IPS DF 4.7 (cell line): Measurements from ENCODE around the gene IL17C.
"Not testable (repeated sequence)": the region's sequence is repeated elsewhere in the genome, so short reads cannot be mapped to it uniquely, and the experiment has no call there.

Experiments used
- DNase-seq: peaks from one replicate; pipeline ENCODE4 v3.0.0-alpha.2; 2013; ENCODE audit warnings: low spot score; ENCODE audit errors: extremely low read depth

The IL17C gene

GRCh38 chr16:88609426-88609825 lies 28.9 kb upstream of the IL17C start:
- not testable (repeated sequence) for DNase-seq

- no peak for DNase-seq
Observed at GRCh38 chr16:88610080-88610479, 28.3 kb upstream of the IL17C start.

DNA sequence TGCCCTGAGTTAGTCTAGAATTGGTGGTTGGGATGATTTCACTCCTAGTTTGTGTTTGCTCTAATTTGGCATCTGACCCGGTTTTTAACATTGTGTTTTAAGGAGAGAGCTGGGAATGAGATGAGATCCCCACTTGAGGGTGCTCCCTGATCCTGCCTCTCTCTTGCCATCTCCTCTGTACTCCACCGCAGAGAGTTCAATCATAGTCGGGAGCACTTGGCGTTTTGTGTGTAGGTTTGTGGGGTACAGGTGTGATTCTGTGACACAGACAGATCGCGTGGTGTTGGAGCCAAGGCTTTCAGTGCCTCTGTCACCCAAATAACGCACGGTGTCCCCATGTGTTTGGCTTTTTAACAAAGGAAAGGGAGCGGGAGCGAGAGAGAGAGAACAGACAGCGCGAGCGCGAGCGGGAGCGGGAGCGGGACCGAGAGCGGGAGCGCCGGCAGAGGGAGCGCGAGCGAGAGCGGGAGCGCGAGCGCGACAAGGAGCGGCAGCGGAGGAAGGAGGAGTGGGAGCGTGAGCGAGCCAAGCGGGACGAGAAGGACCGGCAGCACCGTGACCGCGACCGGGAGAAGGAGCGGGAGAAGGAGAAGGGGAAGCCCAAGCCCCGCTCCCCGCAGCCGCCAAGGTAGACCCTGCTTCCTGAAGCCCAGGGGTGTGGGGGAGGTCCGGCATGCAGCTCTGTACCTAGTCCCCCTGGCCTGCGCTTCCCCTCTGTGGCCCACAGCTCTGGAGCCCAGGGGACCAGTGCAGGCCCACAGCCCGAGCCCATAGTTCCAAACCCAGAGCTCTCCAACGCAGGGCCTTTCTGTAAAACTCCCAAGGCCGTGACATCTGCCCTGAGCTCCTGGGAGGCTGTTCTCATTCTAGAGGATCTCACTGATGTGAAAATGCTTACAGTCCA lies 27.2 kb upstream of the IL17C start:
- no peak for DNase-seq

DNA sequence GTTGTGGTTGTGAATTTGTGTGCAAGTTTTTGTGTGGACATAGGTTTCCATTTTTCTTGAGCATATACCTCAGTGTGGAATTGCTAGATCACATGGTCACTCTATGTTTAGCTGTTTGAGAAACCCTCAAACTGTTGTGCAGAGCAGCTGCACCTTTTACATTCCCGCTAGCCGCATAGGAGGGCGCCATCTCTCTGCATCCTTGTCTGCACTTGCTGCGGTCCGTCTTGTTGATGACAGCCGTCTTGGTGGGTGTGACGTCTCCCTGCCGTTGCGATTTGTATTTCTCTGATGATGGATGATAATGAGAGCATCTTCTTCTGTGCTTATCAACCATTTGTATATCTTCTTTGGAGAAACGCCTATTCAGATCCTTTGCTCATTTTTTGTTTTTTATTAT lies 25.1 kb upstream of the IL17C start:
- DNase-seq, result no peak

DNA sequence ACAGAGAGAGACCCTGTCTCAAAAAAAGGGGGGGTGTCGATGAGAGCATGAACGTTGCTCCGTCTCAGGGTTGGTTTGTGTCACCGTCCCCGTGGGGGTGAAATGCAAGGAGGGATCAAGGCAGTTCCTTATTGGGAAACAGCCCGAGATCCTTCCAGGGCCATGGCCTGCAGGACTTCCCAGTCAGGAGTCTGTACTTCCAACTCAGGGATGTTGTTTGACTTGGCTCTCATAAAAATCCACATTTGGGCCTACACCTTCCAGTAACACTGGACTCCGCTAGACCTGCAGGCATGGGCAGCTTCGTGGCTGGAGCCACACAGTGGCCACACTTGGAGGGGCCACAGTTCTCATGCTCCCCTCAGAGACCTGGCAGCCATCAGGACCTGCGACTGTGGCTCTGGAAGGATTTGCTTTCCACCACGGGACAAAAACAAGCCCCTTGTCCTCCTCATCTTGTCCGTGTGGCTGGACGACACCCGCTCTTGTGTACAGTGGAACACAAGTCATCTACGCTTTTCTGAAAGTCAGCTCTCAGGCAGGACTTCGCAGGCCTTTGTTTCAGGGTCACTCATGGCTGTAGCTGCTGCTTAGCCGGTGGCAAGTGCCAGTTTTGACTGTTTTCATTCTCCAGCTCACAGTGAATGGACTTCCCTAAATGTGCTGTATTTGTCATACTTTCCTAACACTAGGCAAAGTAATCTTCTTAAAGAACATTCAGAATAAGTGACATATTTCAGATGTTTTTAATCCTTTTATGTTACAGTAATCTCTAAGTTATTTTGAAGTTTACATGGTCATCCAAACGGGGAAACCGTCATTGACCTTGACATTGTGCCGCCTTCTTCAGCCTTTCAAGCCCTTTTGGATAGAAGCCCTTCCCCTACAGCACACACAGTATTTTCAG lies 24.2 kb upstream of the IL17C start:
- no peak for DNase-seq

DNA sequence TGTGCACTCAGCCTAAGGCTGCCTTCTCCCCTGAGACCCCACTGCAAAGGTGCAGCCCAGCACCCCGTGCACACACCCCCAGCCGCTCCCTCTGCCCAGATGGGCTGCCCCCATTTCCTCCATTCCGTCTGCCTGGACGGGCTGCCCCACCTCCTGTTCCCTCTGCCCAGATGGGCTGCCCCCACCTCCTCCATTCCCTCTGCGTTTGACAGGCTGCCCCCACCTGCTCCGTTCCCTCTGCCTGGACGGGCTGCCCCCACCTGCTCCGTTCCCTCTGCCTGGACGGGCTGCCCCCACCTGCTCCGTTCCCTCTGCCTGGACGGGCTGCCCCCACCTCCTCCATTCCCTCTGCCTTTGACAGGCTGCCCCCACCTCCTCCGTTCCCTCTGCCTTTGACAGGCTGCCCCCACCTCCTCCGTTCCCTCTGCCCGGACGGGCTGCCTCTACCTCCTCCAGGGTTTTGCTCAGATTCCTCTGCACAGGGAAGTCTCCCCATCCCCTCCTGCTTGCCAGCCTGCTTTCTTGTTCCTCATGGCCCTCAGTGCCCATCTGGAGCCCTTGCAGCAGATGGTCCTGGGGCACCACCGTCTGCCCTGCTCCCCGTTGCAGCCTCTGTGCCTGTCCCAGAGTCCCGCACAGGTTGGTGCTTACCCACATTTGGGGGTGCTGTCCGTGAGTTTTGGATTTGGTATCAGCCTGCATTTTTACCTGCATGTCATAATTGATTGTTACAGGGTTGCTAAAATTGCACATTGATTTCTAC lies 23.4 kb upstream of the IL17C start:
- no peak for DNase-seq

GRCh38 chr16:88616320-88616719 lies 22.1 kb upstream of the IL17C start:
- no peak for DNase-seq

GRCh38 chr16:88616736-88617135 lies 21.6 kb upstream of the IL17C start:
- DNase-seq, result no peak

DNA sequence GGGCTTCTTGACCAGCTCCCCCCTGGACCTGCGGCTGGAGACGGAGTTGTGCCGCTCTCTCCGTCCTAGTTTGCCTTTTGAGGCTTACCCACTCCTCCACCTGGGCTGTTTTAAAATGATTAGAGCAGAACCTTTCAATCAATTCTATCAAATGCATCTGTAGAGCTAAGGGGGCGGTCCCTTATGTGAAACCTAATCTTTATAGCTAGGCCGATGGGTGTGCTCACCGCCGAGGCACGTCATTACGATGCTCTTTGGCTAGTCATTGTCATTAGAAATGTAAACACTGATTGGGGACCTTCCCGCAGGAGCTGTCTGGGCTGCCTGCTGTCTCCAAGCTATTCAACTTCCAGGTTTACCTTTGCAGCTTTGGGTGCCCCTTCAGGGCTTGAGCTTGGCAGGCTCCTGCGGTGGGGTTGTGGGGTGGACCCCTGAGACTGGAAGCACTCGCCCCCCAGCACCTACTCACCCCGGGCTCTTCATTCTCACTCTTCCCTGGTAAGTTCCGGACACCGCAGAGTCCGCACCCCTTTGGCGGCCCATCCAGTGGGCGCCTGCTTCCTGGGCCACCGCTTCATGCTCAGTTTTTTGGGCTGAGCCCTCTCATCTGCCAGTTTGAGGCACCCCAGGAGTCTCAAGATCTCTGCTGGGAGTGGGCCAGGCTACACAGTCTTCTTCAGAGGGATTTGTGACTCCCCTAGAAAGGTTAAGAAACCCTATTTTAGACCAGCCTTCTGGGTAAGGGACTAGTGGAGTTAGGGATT lies 20.9 kb upstream of the IL17C start:
- no peak for DNase-seq

DNA sequence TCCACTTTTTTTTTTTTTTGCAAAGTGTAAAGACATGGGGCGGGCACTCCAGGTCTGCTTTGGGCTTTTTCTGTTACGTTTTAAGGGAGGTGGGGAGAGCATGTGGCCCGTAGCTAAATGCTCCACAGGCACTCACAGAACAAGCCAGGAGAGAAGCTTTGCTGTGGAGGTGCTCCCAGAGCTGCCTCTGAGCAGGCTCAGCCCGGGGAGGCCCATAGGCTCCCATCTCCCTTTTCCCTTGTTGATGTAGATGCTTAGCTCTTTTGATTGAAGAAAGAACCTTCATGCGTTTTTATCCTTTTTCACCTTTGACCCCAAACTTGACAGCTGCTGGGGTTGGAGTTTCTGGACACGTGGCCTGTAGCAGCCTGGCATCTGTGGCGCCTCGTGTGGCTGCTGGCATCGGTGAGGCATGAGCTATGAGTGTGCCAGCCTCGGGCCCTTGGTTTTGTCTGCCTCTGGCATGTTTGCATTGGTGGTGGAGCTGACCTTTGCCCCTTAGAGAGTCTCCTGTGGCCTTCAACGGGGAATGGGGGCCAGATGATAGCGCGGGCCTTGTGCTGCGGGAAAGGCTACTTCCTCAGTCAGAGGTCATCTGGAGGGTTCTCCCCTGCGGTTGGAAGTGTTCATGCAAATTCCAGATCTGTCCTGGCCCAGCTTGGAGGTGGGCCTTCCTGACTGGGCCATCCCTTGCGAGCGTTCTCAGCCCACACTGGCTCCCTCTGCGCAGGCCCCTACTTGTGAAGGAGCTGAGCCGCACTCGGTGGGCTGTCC lies 20.0 kb upstream of the IL17C start:
- DNase-seq, result no peak

DNA sequence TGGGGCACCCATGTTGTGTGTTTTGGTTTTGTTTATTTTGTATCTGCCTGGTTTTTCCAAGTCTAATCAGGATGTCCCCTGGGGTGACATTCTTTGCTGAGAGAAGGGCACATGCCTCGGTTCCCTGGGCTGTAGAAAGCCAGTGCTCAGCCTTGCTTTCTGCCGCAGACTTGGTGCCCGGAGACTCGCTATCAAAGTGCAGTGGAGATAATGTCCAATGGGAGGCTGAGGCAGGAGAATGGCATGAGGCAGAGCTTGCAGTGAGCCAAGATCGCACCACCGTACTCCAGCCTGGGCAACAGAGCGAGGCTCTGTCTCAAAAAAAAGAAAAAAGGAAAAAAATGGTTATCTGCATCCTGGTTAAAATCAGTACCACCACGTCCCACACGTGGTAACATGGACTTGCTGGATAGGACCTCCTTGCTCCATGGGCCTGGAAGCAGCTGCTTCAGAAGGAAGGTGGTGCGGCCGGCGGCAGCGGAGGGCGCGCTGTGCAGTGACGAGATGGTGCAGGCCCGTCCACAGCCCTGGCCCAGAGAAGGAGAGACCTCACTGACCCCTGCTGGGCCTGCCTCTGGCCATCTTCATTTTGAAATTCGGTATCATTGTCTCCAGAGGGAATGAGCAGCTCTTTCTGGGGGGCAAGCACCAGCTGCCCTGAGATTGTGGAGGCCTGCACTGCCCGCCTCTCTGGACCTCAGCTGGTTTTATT lies 19.3 kb upstream of the IL17C start:
- DNase-seq, result no peak

- no peak for DNase-seq
Observed at GRCh38 chr16:88619859-88620815, 18.2 kb upstream of the IL17C start.

DNA sequence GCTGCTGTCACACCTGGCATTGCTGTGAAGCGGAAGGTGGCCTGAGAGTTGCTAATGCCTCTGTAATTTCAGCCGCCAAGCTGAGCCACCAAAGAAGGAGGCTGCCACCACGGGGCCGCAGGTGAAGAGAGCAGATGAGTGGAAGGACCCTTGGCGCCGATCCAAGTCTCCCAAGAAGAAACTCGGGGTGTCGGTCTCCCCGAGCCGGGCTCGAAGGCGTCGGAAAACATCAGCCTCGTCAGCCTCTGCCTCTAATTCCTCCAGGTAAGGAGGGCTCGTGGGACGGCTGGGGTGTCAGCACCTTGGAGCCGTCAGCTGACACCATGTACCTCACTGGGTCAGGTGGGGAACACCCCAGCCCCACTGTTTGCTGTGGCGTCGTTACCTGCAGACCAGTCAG lies 16.2 kb upstream of the IL17C start:
- no peak for DNase-seq

- no peak for DNase-seq
Observed at GRCh38 chr16:88622866-88623265, 15.5 kb upstream of the IL17C start.

GRCh38 chr16:88623858-88624257 lies 14.5 kb upstream of the IL17C start:
- no peak for DNase-seq

- DNase-seq, result no peak
Observed at GRCh38 chr16:88624481-88624880, 13.9 kb upstream of the IL17C start.

DNA sequence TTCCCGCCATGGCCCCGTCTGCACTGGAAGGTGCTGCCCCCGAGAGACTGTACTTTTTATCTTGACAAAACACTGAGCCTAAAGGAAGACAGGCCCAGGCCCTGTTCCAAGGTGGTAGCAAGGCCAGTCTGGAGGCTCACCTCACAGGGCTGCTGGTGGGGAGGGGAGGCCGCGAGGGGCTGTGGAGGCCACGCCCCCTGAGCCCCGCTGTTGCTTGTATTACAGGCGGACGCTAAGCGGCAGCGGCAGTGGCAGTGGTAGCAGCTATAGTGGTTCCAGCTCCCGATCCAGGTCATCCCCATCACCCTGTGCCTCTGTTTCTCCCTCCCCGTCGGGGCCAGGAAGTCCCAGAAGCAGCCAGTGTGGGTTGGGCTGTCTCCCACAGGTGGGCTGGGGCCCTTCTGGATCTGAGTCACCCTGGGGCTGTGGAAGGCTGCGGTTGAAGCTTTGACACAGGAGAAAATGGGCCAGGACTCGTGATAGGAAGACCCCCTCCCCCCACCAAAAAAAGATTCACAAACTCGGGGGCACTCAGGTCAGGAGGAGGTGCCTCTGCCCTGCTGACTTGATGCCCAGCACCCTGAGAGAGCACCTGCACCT lies 13.3 kb upstream of the IL17C start:
- DNase-seq, result no peak

GRCh38 chr16:88626646-88627045 lies 11.7 kb upstream of the IL17C start:
- DNase-seq, result no peak
